Activated naive CD8-positive, alpha-beta T cell treated with anti-CD3 and anti-CD28 coated beads, Interleukin-2, amount 10 ng/mL, durations not matched to agents 7 days and 5 days (primary cell): ENCODE measurements around the gene RAB26. TPM values are rescaled to one million over a fixed set of nuclear protein-coding genes. Genes with fewer than 3 reads are reported as not detected.

Source experiments
- ATAC-seq: fragments of 150-1000 bp; cut with Tn5 transposase; one replicate; pipeline ENCODE4 v1.10.0; 2021; ENCODE audit warnings: low read depth, moderate library complexity
- POLR2A ChIA-PET: fragments of 350-600 bp; sonication (Branson Sonifier 250); formaldehyde crosslinking; loops from one replicate; lab custom pipeline; 2021; ENCODE audit warnings: antibody characterized with exemption; lab: Charles Lee
- DNase-seq: peaks from one replicate; pipeline ENCODE4 v3.0.0; 2021
- H3K27ac Mint-ChIP-seq: one replicate; pipeline ENCODE4 v1.8.0; 2022; ENCODE audit warnings: mild to moderate bottlenecking, mixed read lengths
- H3K27me3 Mint-ChIP-seq: one replicate; pipeline ENCODE4 v1.8.0; 2022; ENCODE audit warnings: mild to moderate bottlenecking, moderate library complexity, mixed read lengths
- H3K36me3 Mint-ChIP-seq: one replicate; pipeline ENCODE4 v1.8.0; 2021; ENCODE audit warnings: mild to moderate bottlenecking, mixed read lengths
- H3K4me1 Mint-ChIP-seq: one replicate; pipeline ENCODE4 v1.8.0; 2021; ENCODE audit warnings: mixed read lengths
- H3K4me3 Mint-ChIP-seq: one replicate; pipeline ENCODE4 v1.8.0; 2022; ENCODE audit warnings: mild to moderate bottlenecking, moderate library complexity, mixed read lengths
- H3K9me3 Mint-ChIP-seq: one replicate; pipeline ENCODE4 v1.8.0; 2021; ENCODE audit warnings: mixed read lengths
- total RNA-seq, 2 experiments: library from RNA; stranded (reverse); gene quantifications; one replicate each; pipeline ENCODE4 v1.2.3, GENCODE V29; 2021

RAB26 gene
- total RNA-seq, 2 experiments from 2014 or later = 0.40 to 0.69 TPM

DNA sequence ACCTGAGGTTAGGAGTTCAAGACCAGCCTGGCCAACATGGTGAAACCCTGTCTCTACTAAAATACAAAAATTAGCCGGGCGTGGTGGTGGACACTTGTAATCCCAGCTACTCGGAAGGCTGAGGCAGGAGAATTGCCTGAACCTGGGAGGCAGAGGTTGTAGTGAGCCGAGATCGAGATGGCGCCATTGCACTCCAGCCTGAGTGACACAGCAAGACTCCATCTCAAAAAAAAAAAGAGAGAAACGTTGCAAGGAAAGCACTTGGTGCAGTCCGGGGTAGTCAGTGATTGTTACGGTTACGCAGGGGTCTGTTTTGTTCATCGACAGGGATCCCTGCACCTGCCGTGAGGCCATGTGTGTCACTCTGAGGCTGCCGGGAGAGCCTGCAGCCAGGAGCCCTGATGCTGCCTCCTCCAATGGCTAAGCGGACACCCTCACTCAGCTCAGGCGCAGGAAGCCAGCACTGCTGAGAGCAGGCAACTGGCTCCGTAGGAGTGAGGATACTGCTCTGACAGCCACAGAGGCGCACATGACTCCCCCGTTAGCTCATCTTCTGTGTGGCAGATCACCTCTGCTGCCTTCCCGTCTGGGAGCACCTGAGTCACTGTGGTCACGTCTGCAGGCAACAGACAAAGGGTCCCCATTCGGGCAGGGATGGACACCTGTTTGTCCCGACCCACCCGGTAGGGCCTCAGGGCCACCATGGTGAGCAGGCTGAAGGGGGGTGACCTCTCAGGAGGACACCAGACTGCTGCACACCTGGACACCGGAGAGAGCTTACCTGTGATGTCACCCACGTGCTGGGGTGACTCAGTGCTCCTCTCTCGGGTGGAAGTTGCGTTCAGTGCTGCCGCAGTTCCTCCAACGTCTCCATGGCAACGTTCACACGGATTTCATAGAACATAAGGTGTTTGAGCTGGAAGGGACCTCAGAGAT is 5.2 kb upstream of the RAB26 start:
- DNase-seq = no peak
- Mint-ChIP-seq H3K36me3 (no peaks in the 10 kb centered on the region), H3K9me3 (no peaks in the 10 kb centered on the region), H3K27ac (no peak overlapping the region), H3K27me3 (peaks cover 12% of the 10 kb centered on the region), H3K4me3 (no peak overlapping the region), H3K4me1 (peaks cover 2% of the 10 kb centered on the region)
- POLR2A ChIA-PET = interaction anchor here (1.5 kb wide), 1 partner anchor 12 kb away, joined by 6 read pairs; the partner anchor contains the start of gene TRAF7
- ATAC-seq = no peak

GRCh38 chr16:2143878-2144485 is 4.4 kb upstream of the RAB26 start:
- H3K27me3 Mint-ChIP-seq = peaks cover 9% of the 10 kb centered on the region
- no peak for DNase-seq
- H3K27ac Mint-ChIP-seq = no peak overlapping the region
- POLR2A ChIA-PET = interaction anchor here (1.5 kb wide), 1 partner anchor 11 kb away, joined by 6 read pairs; the partner anchor contains the start of gene TRAF7
- no peak overlapping the region for H3K4me3 Mint-ChIP-seq
- no peaks in the 10 kb centered on the region for H3K36me3 Mint-ChIP-seq
- H3K4me1 Mint-ChIP-seq = peaks cover 2% of the 10 kb centered on the region
- ATAC-seq = no peak
- no peaks in the 10 kb centered on the region for H3K9me3 Mint-ChIP-seq

DNA sequence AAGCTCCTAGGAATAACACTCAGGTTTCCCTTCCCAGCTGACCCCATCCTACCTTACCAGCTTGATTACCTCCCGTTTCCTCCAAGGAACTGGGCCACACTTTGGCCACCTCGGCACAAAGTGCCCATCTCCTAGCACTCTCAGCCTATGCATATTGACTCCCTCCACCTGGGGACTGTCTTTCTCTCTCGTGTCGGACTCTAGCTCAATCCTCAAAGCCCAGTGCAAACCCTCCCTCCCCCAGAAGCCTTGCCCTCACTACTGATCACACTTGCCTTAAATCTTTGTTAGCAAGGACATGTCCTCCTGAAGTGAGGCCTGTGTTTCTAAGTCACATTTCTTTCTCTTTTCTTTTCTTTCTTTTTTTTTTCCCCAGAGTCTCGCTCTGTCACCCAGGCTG is 2.6 kb upstream of the RAB26 start:
- POLR2A ChIA-PET = interaction anchor here (0.6 to 3.1 kb wide), 3 partner anchors 9 to 343 kb away, joined by 3 to 22 read pairs (median 3); partner anchors contain the start of gene TRAF7
- Mint-ChIP-seq H3K9me3 (no peaks in the 10 kb centered on the region), H3K27ac (no peak overlapping the region), H3K27me3 (peaks cover 9% of the 10 kb centered on the region), H3K4me1 (peaks cover 4% of the 10 kb centered on the region), H3K36me3 (no peaks in the 10 kb centered on the region), H3K4me3 (no peak overlapping the region)
- ATAC-seq (no peak), DNase-seq (no peak)

DNA sequence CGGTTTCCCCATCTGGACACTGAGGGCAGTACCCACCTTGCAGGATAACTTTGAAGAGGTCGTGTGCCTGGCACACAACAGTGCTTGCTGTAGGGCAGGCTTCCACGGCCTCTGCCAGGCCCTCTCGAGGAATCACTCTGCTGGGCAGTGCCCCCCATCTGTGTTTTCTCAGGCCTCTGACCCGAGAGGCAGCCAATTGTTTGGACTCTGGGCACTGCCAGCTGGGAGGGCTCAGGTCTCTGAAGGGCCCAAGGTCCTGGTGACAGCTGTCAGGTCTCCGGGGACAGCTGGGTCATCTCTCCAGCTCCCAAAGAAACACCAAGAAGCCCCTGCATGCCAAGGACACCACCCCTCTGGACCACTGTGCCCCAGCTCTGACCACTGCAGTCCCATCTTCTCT is 1.0 kb upstream of the RAB26 start:
- DNase-seq = no peak
- Mint-ChIP-seq H3K4me1 (peaks cover 8% of the 10 kb centered on the region), H3K4me3 (no peak overlapping the region), H3K27ac (no peak overlapping the region), H3K9me3 (no peaks in the 10 kb centered on the region), H3K27me3 (peaks cover 6% of the 10 kb centered on the region), H3K36me3 (peaks cover 5% of the 10 kb centered on the region)
- POLR2A ChIA-PET = interaction anchor here (1.5 to 3.1 kb wide), 3 partner anchors 8 to 138 kb away, joined by 4 to 22 read pairs (median 4); partner anchors contain the start of genes NTHL1, TRAF7 and TSC2
- ATAC-seq = no peak

DNA sequence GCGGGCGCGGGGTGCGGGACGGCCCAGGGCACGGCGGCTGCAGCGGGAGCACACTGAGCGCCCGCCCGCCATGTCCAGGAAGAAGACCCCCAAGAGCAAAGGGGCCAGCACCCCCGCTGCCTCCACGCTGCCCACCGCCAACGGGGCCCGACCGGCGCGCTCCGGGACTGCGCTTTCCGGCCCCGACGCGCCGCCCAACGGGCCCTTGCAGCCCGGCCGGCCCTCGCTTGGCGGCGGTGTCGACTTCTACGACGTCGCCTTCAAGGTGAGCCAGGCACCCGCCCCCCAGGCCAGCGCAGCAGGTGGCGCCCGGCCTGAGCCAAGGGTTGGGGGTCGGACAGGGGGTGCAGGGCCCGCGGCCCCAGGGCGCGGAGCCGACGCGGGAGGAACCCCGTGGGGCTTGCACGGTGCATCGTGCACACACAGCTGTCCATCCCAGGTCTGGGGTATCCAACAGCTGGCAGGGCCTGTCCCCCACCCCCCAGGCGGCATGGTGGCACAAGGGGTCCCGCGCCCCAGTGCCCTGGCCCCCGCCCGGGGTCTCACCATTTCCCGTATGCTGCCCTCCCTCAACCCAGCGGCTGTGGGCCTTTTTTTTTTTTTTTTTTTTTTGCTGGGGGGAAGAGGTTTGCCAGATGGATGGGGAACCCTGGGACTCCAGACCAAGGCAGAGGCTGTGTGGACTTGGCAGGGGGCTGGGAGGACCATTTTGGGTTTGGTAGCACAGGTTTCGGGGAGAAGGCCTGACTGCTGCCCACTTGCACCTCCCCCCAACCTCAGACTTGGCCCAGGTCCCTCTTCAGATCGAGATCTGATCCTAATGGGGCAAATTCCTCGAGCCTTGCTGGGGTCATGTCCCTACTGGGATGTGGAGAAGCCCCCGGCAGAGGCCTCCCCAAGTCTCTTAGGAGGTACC is 547 bp downstream of the RAB26 start:
- peak; percentile 65 for DNase-seq
- Mint-ChIP-seq H3K9me3 (no peaks in the 10 kb centered on the region), H3K4me1 (peaks cover 10% of the 10 kb centered on the region), H3K27ac (no peak overlapping the region), H3K36me3 (peaks cover 7% of the 10 kb centered on the region), H3K27me3 (peaks cover 6% of the 10 kb centered on the region), H3K4me3 (peak overlapping the region; percentile 58)
- POLR2A ChIA-PET = interaction anchor here (0.6 to 1.3 kb wide), 2 partner anchors 77 to 145 kb away, joined by 3 to 6 read pairs; no protein-coding TSS in a partner anchor
- peak; percentile 27 for ATAC-seq

- no peak for DNase-seq
- Mint-ChIP-seq H3K4me1 (peaks cover 12% of the 10 kb centered on the region), H3K27ac (no peak overlapping the region), H3K9me3 (no peaks in the 10 kb centered on the region), H3K36me3 (peaks cover 11% of the 10 kb centered on the region), H3K27me3 (peaks cover 6% of the 10 kb centered on the region), H3K4me3 (peak overlapping the region; percentile 28)
- ATAC-seq = no peak
- POLR2A ChIA-PET = interaction anchor here (0.6 kb wide), 1 partner anchor 65 kb away, joined by 3 read pairs; the partner anchor contains the start of gene PGP
Measured at GRCh38 chr16:2149630-2150417, 1.4 kb downstream of the RAB26 start.

- no peak for DNase-seq
Measured at GRCh38 chr16:2150418-2151187, 2.2 kb downstream of the RAB26 start.

GRCh38 chr16:2151188-2152091 is 3.0 kb downstream of the RAB26 start:
- peaks cover 11% of the 10 kb centered on the region for H3K36me3 Mint-ChIP-seq
- no peaks in the 10 kb centered on the region for H3K9me3 Mint-ChIP-seq
- H3K4me3 Mint-ChIP-seq = no peak overlapping the region
- DNase-seq (no peak), ATAC-seq (no peak)
- peaks cover 17% of the 10 kb centered on the region for H3K4me1 Mint-ChIP-seq
- H3K27me3 Mint-ChIP-seq = peaks cover 6% of the 10 kb centered on the region
- POLR2A ChIA-PET = interaction anchor here (1.7 kb wide), 1 partner anchor 146 kb away, joined by 3 read pairs; no protein-coding TSS in a partner anchor
- H3K27ac Mint-ChIP-seq = peak overlapping the region; percentile 38

More at GRCh38 chr16:2150418-2151187, 2.2 kb downstream of the RAB26 start:
- no peaks in the 10 kb centered on the region for H3K9me3 Mint-ChIP-seq
- H3K36me3 Mint-ChIP-seq = peaks cover 11% of the 10 kb centered on the region
- ATAC-seq = no peak
- no peak overlapping the region for H3K4me3 Mint-ChIP-seq
- no peak overlapping the region for H3K27ac Mint-ChIP-seq
- peaks cover 12% of the 10 kb centered on the region for H3K4me1 Mint-ChIP-seq
- POLR2A ChIA-PET = interaction anchor here (0.6 kb wide), 1 partner anchor 64 kb away, joined by 3 read pairs; the partner anchor contains the start of gene PGP
- H3K27me3 Mint-ChIP-seq = peaks cover 6% of the 10 kb centered on the region

GRCh38 chr16:2152695-2153506 is 4.5 kb downstream of the RAB26 start:
- peaks cover 28% of the 10 kb centered on the region for H3K4me1 Mint-ChIP-seq
- H3K9me3 Mint-ChIP-seq = no peaks in the 10 kb centered on the region
- no peaks in the 10 kb centered on the region for H3K27me3 Mint-ChIP-seq
- peak overlapping the region; percentile 91 for H3K4me3 Mint-ChIP-seq
- peak overlapping the region; percentile 74 for H3K27ac Mint-ChIP-seq
- POLR2A ChIA-PET = interaction anchor here (0.6 to 3.8 kb wide), 11 partner anchors 13 to 327 kb away, joined by 3 to 32 read pairs (median 3); partner anchors contain the start of genes ECI1, FAHD1, HAGH and NHERF2
- H3K36me3 Mint-ChIP-seq = peaks cover 11% of the 10 kb centered on the region
- ATAC-seq (no peak), DNase-seq (no peak)
